ENCODE data around the gene FTCD. TPM values are rescaled to one million over a fixed set of nuclear protein-coding genes. Genes with fewer than 3 reads are reported as not detected.
A peak's percentile ranks its signal among the peaks of the same experiment; 100 is the strongest.

The FTCD gene
- polyA plus RNA-seq, 3 donors, result not detected

DNA sequence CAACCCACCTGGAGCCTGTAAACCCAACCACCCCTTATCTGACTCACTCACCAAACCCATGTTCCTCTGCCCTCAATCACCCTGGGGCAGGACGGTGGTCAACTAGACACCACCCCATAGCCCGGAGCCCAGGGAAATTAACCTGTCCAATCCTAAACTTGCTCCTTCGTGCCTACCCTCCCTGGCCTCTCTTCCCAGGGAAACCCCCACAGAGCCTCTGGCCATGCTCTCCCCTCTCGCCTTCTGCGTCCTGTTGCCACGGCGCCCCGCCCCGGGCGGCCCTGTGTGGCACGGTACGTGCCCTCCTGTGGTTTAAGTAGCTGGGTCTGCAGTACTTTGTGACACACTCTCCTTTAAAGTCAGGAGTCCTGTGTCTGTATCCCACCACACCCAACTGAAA lies 4.0 kb upstream of the FTCD start:
- H3K9ac ChIP-seq (ENCODE audit: insufficient read depth, low read length, poor library complexity, severe bottlenecking), result no peak overlapping the region
- peaks cover 0 to 12% (median 2%) of the 10 kb centered on the region in 7 donors for H3K9me3 Mint-ChIP-seq
- no peaks in the 10 kb centered on the region for H3K79me2 ChIP-seq (ENCODE audit: insufficient read depth, low read length)
- H3K36me3 ChIP-seq (replicated peaks in 1 of 2; ENCODE audit: control insufficient read depth in 1 of 2, insufficient read depth in 2 of 2, low read length in 2 of 2), result no peaks in the 10 kb centered on the region
- peaks cover 0 to 12% of the 10 kb centered on the region in 2 donors for H3K9me3 ChIP-seq (replicated peaks in 1 of 2; ENCODE audit: control insufficient read depth in 1 of 2, insufficient read depth in 1 of 2, low read length in 2 of 2)
- H3K4me3 Mint-ChIP-seq, result no peak overlapping the region
- H3K27me3 ChIP-seq (ENCODE audit: control insufficient read depth in 2 of 2, insufficient read depth in 2 of 2, low read length in 2 of 2), result no peaks in the 10 kb centered on the region
- 95% methylated on average over 10 of the region's 12 CpGs for WGBS (ENCODE audit: insufficient coverage)
- no peaks in the 10 kb centered on the region for H3K4me1 Mint-ChIP-seq
- DNase-seq, result no peak
- TF ChIP-seq, protein P1, sequence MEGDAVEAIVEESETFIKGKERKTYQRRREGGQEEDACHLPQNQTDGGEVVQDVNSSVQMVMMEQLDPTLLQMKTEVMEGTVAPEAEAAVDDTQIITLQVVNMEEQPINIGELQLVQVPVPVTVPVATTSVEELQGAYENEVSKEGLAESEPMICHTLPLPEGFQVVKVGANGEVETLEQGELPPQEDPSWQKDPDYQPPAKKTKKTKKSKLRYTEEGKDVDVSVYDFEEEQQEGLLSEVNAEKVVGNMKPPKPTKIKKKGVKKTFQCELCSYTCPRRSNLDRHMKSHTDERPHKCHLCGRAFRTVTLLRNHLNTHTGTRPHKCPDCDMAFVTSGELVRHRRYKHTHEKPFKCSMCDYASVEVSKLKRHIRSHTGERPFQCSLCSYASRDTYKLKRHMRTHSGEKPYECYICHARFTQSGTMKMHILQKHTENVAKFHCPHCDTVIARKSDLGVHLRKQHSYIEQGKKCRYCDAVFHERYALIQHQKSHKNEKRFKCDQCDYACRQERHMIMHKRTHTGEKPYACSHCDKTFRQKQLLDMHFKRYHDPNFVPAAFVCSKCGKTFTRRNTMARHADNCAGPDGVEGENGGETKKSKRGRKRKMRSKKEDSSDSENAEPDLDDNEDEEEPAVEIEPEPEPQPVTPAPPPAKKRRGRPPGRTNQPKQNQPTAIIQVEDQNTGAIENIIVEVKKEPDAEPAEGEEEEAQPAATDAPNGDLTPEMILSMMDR (IDR thresholded peaks at IDR 0.05), result no peak
- H3K27me3 Mint-ChIP-seq (ENCODE audit: low read depth in 3 of 3), result peaks cover 0 to 5% (median 0%) of the 10 kb centered on the region in 3 donors
- intact Hi-C loops (cut with micrococcal nuclease), result no loop called here
- peak overlapping the region in 2 of 7 donors; percentile 35 to 64 for H3K27ac Mint-ChIP-seq
- no peaks in the 10 kb centered on the region for H3K4me1 ChIP-seq (ENCODE audit: control insufficient read depth in 1 of 2, insufficient read depth in 2 of 2, low read length in 2 of 2)
- H3K36me3 Mint-ChIP-seq, result peaks cover 0 to 2% of the 10 kb centered on the region in 2 donors
- H2AFZ ChIP-seq (ENCODE audit: insufficient read depth, low read depth, low read length, poor library complexity, severe bottlenecking), result no peak overlapping the region
- H3K4me3 ChIP-seq (replicated peaks in 1 of 3; ENCODE audit: low read depth in 2 of 3, low read length in 3 of 3), result no peak overlapping the region
- no peak overlapping the region for H3K27ac ChIP-seq (ENCODE audit: low read depth in 1 of 2, low read length in 2 of 2)
- no peak overlapping the region for H3K4me2 ChIP-seq (replicated peaks; ENCODE audit: extremely low read depth, low read length, poor library complexity, severe bottlenecking)
- H4K20me1 ChIP-seq (ENCODE audit: insufficient read depth, low read length), result no peaks in the 10 kb centered on the region

DNA sequence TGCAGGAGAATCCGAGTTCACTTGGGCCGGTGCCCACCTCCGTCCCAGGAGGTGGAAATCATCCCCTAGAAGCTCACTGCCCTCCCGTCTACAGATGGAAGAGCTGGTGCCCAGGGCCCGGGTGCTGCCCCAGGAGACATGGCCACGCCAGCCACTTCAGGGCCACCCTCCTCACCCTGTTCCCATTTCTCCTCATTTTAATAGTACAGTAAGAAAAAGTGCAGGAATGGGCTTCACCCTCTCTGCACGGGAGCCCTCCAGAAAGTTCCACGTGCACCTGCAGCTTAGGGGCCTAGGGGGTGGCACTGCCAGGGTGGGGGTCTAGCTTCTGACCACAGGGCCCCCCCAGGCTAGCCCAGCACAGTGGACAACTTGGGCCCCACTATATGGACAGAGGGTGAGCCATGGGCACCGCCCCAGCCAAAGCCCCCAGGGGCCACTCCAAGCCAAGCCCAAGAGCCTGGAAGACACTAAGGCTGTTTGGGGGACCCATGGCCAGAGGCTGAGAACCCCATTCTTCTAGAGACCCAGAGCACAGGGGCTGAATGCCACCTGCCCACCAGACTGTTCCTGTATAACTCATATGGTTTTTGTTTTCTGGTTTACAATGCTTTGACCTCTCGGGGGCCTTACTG lies 3.4 kb upstream of the FTCD start:
- 99% methylated on average over 7 of the region's 10 CpGs for WGBS (ENCODE audit: insufficient coverage)
- H3K4me3 Mint-ChIP-seq, result no peak overlapping the region
- Histone ChIP-seq H3K4me3 (replicated peaks in 1 of 3; ENCODE audit: low read depth in 2 of 3, low read length in 3 of 3) (no peak overlapping the region), H3K36me3 (replicated peaks in 1 of 2; ENCODE audit: control insufficient read depth in 1 of 2, insufficient read depth in 2 of 2, low read length in 2 of 2) (no peaks in the 10 kb centered on the region), H3K9me3 (replicated peaks in 1 of 2; ENCODE audit: control insufficient read depth in 1 of 2, insufficient read depth in 1 of 2, low read length in 2 of 2) (peaks cover 0 to 12% of the 10 kb centered on the region in 2 donors), H2AFZ (ENCODE audit: insufficient read depth, low read depth, low read length, poor library complexity, severe bottlenecking) (no peak overlapping the region), H3K27me3 (ENCODE audit: control insufficient read depth in 2 of 2, insufficient read depth in 2 of 2, low read length in 2 of 2) (no peaks in the 10 kb centered on the region), H3K79me2 (ENCODE audit: insufficient read depth, low read length) (no peaks in the 10 kb centered on the region), H3K9ac (ENCODE audit: insufficient read depth, low read length, poor library complexity, severe bottlenecking) (no peak overlapping the region), H3K4me2 (replicated peaks; ENCODE audit: extremely low read depth, low read length, poor library complexity, severe bottlenecking) (no peak overlapping the region), H3K4me1 (ENCODE audit: control insufficient read depth in 1 of 2, insufficient read depth in 2 of 2, low read length in 2 of 2) (no peaks in the 10 kb centered on the region), H4K20me1 (ENCODE audit: insufficient read depth, low read length) (no peaks in the 10 kb centered on the region), H3K27ac (ENCODE audit: low read depth in 1 of 2, low read length in 2 of 2) (no peak overlapping the region)
- no peak for DNase-seq
- TF ChIP-seq, protein P1 (IDR thresholded peaks at IDR 0.05), result no peak
- H3K36me3 Mint-ChIP-seq, result no peaks in the 10 kb centered on the region
- H3K4me1 Mint-ChIP-seq, result no peaks in the 10 kb centered on the region
- H3K27ac Mint-ChIP-seq, result peak overlapping the region in 3 of 7 donors; percentile 30 to 64 (median 35)
- peaks cover 0 to 5% (median 0%) of the 10 kb centered on the region in 3 donors for H3K27me3 Mint-ChIP-seq (ENCODE audit: low read depth in 3 of 3)
- intact Hi-C loops (cut with micrococcal nuclease), result no loop called here
- peaks cover 0 to 12% (median 2%) of the 10 kb centered on the region in 7 donors for H3K9me3 Mint-ChIP-seq

Measured in CD14-positive monocyte (primary cell).